ENCODE measurements around the gene IL11.

DNA sequence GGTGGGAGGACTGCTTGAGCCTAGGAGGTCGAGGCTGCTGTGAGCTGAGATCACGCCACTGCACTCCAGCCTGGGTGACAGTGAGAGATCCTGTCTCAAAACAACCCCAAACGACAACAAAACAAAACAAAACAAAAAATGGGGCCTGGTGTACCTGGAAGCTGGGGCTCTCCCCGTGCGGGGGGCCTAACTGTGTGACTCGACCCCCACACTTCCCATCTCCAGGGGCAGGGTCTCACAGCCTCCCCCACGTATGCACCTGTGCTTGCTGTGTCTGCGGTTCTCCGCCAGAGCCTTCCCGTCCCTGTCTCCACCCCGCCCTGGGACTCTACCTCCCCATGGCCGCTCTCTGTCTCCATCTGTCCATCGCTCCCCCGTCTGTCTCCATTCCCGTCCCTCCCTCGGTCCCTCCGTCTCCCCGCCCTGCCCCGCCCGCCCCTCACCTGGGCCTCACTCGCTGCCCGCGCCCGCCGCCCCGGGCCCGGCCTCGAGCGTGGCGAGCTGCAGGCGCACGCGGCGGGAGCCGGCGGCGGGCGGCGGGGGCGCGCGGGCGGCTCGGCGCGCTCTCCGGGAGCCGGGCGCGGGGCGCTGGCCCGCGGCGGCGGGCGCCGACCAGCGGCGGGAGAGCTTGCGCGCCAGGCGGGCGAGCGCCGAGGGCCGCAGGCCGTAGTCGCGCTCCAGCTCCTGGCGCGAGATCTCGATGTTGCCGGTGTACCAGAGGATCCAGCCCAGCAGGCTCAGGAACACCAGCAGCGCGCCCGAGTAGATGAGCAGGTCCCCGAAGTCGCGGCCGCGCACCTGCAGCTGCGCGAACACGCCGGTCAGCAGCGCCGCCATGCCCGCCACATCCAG lies 13.2 kb upstream of the IL11 start:
- TF ChIP-seq, protein P1, sequence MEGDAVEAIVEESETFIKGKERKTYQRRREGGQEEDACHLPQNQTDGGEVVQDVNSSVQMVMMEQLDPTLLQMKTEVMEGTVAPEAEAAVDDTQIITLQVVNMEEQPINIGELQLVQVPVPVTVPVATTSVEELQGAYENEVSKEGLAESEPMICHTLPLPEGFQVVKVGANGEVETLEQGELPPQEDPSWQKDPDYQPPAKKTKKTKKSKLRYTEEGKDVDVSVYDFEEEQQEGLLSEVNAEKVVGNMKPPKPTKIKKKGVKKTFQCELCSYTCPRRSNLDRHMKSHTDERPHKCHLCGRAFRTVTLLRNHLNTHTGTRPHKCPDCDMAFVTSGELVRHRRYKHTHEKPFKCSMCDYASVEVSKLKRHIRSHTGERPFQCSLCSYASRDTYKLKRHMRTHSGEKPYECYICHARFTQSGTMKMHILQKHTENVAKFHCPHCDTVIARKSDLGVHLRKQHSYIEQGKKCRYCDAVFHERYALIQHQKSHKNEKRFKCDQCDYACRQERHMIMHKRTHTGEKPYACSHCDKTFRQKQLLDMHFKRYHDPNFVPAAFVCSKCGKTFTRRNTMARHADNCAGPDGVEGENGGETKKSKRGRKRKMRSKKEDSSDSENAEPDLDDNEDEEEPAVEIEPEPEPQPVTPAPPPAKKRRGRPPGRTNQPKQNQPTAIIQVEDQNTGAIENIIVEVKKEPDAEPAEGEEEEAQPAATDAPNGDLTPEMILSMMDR (IDR thresholded peaks at IDR 0.05 in 8 of 11, conservative IDR thresholded peaks at IDR 0.05 in 3 of 11): peak in 4 of 11 experiments; percentile 21 to 48 (median 35)
- TF ChIP-seq POLR2A (IDR thresholded peaks at IDR 0.05): no peak
- peak; percentile 35 to 69 (median 64) for TF ChIP-seq POLR2AphosphoS5 (IDR thresholded peaks at IDR 0.05)
